Putamen (tissue), 1 donor: ENCODE measurements around the gene YDJC.
"Not testable (repeated sequence)": the region's sequence is repeated elsewhere in the genome, so short reads cannot be mapped to it uniquely, and the experiment has no call there.

Source experiments
- DNase-seq: peaks from one replicate; pipeline ENCODE4 v3.0.0-alpha.2; 2016; ENCODE audit warnings: low spot score

Gene YDJC

GRCh38 chr22:21629255-21630149 is at the start of gene YDJC:
TSS of gene YDJC (minus strand) at chr22:21630022. CDS start at chr22:21630014, 8 bp downstream.
- DNase-seq, result peak; percentile 84

- DNase-seq, result no peak
These were observed 49.6 kb upstream of the YDJC start for GRCh38 chr22:21679383-21679782.

GRCh38 chr22:21678842-21679241 is 49.0 kb upstream of the YDJC start:
- DNase-seq, result not testable (repeated sequence)

GRCh38 chr22:21677606-21678443 is 48.0 kb upstream of the YDJC start:
- no peak for DNase-seq

- no peak for DNase-seq
These were observed 44.9 kb upstream of the YDJC start for GRCh38 chr22:21674638-21675245.

GRCh38 chr22:21673534-21674321 is 43.9 kb upstream of the YDJC start:
- no peak for DNase-seq

- no peak for DNase-seq
These were observed 42.3 kb upstream of the YDJC start for GRCh38 chr22:21672107-21672629.

GRCh38 chr22:21669026-21669425 is 39.2 kb upstream of the YDJC start:
- no peak for DNase-seq

- no peak for DNase-seq
These were observed 37.0 kb upstream of the YDJC start for GRCh38 chr22:21666786-21667185.

- DNase-seq, result no peak
These were observed 35.4 kb upstream of the YDJC start for GRCh38 chr22:21665047-21665851.

- no peak for DNase-seq
These were observed 33.9 kb upstream of the YDJC start for GRCh38 chr22:21663738-21664137.

- no peak for DNase-seq
These were observed 32.2 kb upstream of the YDJC start for GRCh38 chr22:21661991-21662390.

- DNase-seq, result no peak
These were observed 31.1 kb upstream of the YDJC start for GRCh38 chr22:21660904-21661303.

- DNase-seq, result no peak
These were observed 30.2 kb upstream of the YDJC start for GRCh38 chr22:21659864-21660525.

GRCh38 chr22:21657360-21658032 is 27.7 kb upstream of the YDJC start:
- DNase-seq, result no peak

GRCh38 chr22:21657020-21657359 is 27.2 kb upstream of the YDJC start:
- no peak for DNase-seq

- DNase-seq, result no peak
These were observed 23.0 kb upstream of the YDJC start for GRCh38 chr22:21652547-21653545.

- peak; percentile 72 for DNase-seq
These were observed 22.3 kb upstream of the YDJC start for GRCh38 chr22:21652010-21652546.
